LNCAP (cell line): ENCODE measurements around the gene MAGI2.

Experiments
- TF ChIP-seq, protein P1 (sequence below): fragments of 450-650 bp; IDR thresholded peaks from 2 replicates; pipeline ENCODE4 v1.5.1; 2017; ENCODE audit warnings: mild to moderate bottlenecking

The MAGI2 gene

DNA sequence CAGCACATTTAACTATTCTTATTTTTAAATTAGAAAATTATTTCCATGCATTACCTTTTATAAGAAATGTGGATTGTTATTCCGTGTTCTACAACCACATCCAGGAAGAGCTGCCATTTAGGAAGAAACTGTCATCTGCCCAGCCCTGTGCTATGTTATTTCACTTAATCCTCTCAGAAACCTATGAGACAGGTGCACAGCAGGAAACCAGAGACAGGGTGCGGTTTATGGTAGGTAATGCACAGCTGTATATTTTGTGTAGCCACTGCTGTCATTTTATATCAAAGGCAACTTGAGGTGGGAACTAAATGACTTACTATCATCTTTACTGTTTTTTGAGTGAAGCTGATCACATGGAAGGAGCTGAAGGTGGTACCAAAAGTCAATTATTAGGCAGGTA lies 232.3 kb downstream of the MAGI2 start:
- TF ChIP-seq, protein P1, sequence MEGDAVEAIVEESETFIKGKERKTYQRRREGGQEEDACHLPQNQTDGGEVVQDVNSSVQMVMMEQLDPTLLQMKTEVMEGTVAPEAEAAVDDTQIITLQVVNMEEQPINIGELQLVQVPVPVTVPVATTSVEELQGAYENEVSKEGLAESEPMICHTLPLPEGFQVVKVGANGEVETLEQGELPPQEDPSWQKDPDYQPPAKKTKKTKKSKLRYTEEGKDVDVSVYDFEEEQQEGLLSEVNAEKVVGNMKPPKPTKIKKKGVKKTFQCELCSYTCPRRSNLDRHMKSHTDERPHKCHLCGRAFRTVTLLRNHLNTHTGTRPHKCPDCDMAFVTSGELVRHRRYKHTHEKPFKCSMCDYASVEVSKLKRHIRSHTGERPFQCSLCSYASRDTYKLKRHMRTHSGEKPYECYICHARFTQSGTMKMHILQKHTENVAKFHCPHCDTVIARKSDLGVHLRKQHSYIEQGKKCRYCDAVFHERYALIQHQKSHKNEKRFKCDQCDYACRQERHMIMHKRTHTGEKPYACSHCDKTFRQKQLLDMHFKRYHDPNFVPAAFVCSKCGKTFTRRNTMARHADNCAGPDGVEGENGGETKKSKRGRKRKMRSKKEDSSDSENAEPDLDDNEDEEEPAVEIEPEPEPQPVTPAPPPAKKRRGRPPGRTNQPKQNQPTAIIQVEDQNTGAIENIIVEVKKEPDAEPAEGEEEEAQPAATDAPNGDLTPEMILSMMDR = no peak

DNA sequence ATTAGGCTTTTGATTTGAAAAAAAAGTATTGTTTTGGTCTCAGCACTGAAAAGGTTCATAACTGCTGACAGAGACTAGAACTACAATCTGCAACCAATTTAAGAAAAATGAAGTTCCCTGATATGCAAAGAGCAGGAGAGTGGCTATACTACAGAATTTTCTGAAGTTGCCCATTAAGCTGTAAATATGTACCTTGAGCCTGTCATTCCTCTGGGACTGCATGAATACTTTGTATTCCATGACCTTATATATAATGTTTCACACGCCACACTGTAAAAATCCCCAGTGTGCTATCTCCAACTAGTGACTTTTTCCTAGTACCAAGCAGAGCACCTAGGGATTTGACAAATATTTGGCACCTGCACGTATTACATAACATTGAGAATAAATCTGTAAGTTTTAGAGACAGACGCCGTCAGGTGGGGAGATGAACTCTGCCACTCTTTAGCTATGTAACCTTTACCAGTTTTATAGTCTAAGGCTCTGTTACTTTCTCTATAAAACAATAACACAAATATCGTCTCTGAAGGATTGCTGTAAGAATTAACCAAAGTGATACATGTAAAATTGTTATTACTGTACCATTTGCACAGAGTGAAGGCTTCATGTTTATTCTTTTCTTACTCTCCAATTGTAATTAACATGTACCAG lies 235.4 kb downstream of the MAGI2 start:
- TF ChIP-seq, protein P1 = no peak

DNA sequence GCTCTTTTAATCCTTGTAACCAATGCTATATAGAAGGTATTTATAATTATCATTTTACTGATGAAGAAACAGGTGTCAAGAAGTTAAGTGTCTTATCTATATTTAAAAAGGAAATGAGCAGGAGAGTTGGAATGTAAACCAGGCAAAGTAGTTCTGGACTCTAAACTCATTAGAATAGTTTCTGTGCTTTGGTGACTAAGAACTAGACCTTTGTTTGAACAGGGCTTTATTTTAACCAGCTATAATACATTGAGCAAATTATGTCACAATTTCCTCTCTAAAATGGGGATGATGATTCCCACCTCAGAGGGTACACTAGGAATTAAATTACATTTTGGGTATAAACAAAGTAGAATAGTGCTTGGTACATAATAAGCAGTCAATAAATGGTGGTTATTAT lies 236.0 kb downstream of the MAGI2 start:
- TF ChIP-seq, protein P1 = no peak

DNA sequence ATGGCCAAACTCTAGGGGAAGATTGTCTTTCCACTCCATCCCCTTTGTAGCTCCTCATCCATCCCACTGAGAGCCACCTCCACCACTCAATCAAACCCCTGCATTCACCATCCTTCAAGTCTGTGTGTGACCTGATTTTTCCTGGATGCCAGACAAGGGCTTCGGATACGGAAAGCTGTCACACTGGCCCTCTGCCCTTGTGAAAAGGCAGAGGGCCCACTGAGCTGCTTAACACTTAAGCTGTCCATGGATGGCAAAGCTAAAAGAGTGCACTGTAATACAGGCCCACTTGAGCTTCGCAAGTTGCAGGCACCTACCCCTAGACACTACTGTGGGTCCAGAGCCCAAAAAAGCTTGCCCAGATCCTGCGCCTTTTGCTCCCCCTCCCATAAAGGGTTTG lies 237.2 kb downstream of the MAGI2 start:
- TF ChIP-seq, protein P1 = no peak

DNA sequence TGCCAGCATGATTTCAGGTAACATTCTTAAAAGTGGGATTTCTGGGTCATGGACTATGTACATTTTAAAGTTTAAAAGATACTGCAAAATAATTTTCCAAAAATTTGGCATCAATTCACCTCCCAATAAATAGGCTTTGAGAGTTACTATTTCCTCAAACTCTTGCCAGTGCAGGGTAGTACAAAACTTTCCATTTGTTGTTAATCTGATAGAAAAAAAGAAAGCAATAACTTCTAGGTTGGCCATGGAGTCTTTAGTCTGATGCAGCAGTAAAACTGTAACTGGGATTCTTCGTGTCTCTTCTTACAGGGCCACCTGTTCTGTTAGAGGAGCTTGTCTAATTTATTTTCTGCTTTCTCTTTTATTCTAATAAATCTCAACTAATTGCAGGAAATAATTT lies 241.1 kb downstream of the MAGI2 start:
- TF ChIP-seq, protein P1 = no peak

DNA sequence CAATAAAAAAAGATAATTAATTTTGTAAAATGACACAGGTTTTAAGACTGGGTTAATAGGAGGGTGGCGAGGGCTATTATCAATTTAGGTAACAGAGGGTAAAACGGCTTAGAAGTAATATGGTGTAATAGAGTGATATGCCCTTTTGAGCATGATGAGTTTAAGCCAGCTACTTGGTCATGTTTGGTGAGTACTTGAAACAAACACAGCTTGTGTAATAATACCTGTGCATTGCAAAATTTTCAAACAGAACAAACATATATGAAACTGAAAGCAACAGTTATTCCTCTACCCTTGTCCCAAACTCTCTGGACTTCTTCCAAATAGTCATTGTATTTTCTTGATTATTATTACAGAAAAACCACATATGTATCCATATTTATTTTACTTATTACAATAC lies 241.7 kb downstream of the MAGI2 start:
- TF ChIP-seq, protein P1 = no peak

DNA sequence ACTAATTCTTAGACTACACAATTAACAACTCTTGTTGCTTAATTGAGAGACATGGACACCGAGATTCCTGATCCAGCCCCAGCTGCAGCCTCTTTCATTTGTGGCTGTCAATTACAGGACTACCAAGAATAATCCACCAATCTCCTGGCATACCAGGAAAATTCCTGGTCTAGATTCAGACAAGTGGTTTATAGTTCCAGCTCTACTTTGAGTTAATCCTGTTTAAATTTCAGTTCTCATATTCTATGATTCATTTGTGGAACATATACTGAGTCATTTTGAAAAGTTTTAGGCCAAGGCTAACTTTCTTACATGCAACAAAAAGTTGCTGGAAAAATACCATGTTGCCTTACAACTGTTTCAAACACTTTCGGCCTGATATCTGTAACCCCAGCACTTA lies 253.5 kb downstream of the MAGI2 start:
- TF ChIP-seq, protein P1 = no peak

DNA sequence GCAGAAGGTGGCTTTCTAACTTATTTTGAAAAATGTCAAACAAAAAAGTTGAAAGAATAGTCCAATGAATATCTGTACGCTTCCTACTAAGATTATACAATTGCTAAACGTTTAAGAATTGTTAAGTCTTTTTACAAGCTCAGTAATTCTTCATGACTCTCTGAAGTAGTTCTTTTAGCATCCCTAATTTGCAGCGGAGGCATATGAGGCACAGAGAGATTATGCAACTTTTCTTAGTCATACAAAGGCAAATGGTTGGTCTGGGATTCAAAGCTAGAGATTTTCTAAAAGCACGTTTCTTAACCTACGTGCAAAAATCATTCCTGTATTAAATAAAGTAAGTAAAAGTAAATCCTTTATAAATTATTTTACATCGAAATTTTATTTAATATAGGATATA lies 254.2 kb downstream of the MAGI2 start:
- TF ChIP-seq, protein P1 = no peak
